HEK293 (cell line): Measurements from ENCODE around the gene PPARGC1A.

Source experiments
- CTCF ChIA-PET: fragments of 350-600 bp; formaldehyde crosslinking; extraction: SDS; loops from one replicate; lab custom pipeline; 2021; ENCODE audit warnings: antibody characterized with exemption; lab: Yijun Ruan, JAX
- POLR2A ChIA-PET: fragments of 300-600 bp; formaldehyde crosslinking; extraction: SDS; loops from one replicate; lab custom pipeline; 2020; ENCODE audit warnings: antibody characterized with exemption, inconsistent platforms; lab: Yijun Ruan, JAX
- H3K27ac ChIP-seq: fragments of 200-500 bp; sonication (Bioruptor generic); 2 replicates; pipeline ENCODE4 v1.5.1; 2014; ENCODE audit warnings: low read depth, low read length, control low read depth, inconsistent platforms; ENCODE audit errors: extremely low read depth
- H3K36me3 ChIP-seq, 2 experiments: fragments of 200-500 bp in 1 of 2; sonication (Bioruptor generic) in 1 of 2; 1 replicate in 1 of 2; 2 replicates in 1 of 2; pipeline ENCODE4 v1.5.1; 2014 to 2017; ENCODE audit warnings: inconsistent platforms in 2 of 2, low read length in 2 of 2; ENCODE audit not compliant: control insufficient read depth in 2 of 2, insufficient read depth in 1 of 2
- H3K4me1 ChIP-seq: fragments of 200-500 bp; sonication (Bioruptor generic); 2 replicates; pipeline ENCODE4 v1.5.1; 2014; ENCODE audit warnings: mild to moderate bottlenecking, low read length, inconsistent platforms; ENCODE audit not compliant: control insufficient read depth, insufficient read depth
- H3K4me3 ChIP-seq: 2 replicates; pipeline ENCODE4 v1.5.1; 2011; ENCODE audit warnings: low read depth, mild to moderate bottlenecking, control low read depth, low read length, moderate library complexity
- H3K9me3 ChIP-seq: fragments of 200-500 bp; sonication (Bioruptor generic); 2 replicates; pipeline ENCODE4 v1.5.1; 2014; ENCODE audit warnings: low read depth, low read length, inconsistent platforms; ENCODE audit not compliant: control insufficient read depth, insufficient read depth
- BCL11B ChIP-seq: fragments of 450-650 bp; formaldehyde crosslinking; IDR thresholded peaks from 2 replicates; pipeline ENCODE4 v1.5.1; 2016; ENCODE audit warnings: low read depth, missing biosample characterization, missing genetic modification characterization
- FEZF1 ChIP-seq: fragments of 450-650 bp; formaldehyde crosslinking; IDR thresholded peaks from 2 replicates; pipeline ENCODE4 v1.5.1; 2016; ENCODE audit warnings: missing biosample characterization, missing genetic modification characterization
- GLIS2 ChIP-seq: fragments of 450-650 bp; formaldehyde crosslinking; IDR thresholded peaks from 2 replicates; pipeline ENCODE4 v1.5.1; 2016; ENCODE audit warnings: missing biosample characterization, missing genetic modification characterization
- KLF7 ChIP-seq: fragments of 450-650 bp; formaldehyde crosslinking; IDR thresholded peaks from 2 replicates; pipeline ENCODE4 v1.5.1; 2016; ENCODE audit warnings: missing biosample characterization, missing genetic modification characterization, borderline replicate concordance
- OSR2 ChIP-seq: fragments of 450-650 bp; formaldehyde crosslinking; IDR thresholded peaks from 2 replicates; pipeline ENCODE4 v1.5.1; 2016; ENCODE audit warnings: missing biosample characterization, missing genetic modification characterization
- SP7 ChIP-seq: fragments of 450-650 bp; formaldehyde crosslinking; IDR thresholded peaks from 2 replicates; pipeline ENCODE4 v1.5.1; 2016; ENCODE audit warnings: missing biosample characterization, missing genetic modification characterization
- TCF7L2 ChIP-seq: IDR thresholded peaks from 2 replicates; pipeline ENCODE4 v1.6.1; 2011; ENCODE audit warnings: low read depth, mild to moderate bottlenecking, inconsistent platforms, low read length, moderate library complexity, borderline replicate concordance
- ZBTB49 ChIP-seq: fragments of 450-650 bp; formaldehyde crosslinking; IDR thresholded peaks from 2 replicates; pipeline ENCODE4 v1.5.1; 2016; ENCODE audit warnings: missing biosample characterization, missing genetic modification characterization, low read depth
- ZBTB6 ChIP-seq: fragments of 450-650 bp; formaldehyde crosslinking; IDR thresholded peaks from 2 replicates; pipeline ENCODE4 v1.5.1; 2017; ENCODE audit warnings: missing biosample characterization, missing genetic modification characterization
- ZFP3 ChIP-seq: fragments of 450-650 bp; formaldehyde crosslinking; IDR thresholded peaks from 2 replicates; pipeline ENCODE4 v1.5.1; 2016; ENCODE audit warnings: low read depth, missing biosample characterization, missing genetic modification characterization
- ZNF114 ChIP-seq: fragments of 450-650 bp; formaldehyde crosslinking; IDR thresholded peaks from 2 replicates; pipeline ENCODE4 v1.5.0; 2017; ENCODE audit warnings: missing biosample characterization, missing genetic modification characterization
- ZNF211 ChIP-seq: fragments of 450-650 bp; formaldehyde crosslinking; IDR thresholded peaks from 2 replicates; pipeline ENCODE4 v1.5.1; 2016; ENCODE audit warnings: low read depth, missing biosample characterization, missing genetic modification characterization
- ZNF221 ChIP-seq: fragments of 450-650 bp; formaldehyde crosslinking; IDR thresholded peaks from 2 replicates; pipeline ENCODE4 v1.5.1; 2017; ENCODE audit warnings: missing biosample characterization, missing genetic modification characterization, borderline replicate concordance
- ZNF366 ChIP-seq: fragments of 450-650 bp; formaldehyde crosslinking; conservative IDR thresholded peaks from 2 replicates; pipeline ENCODE4 v1.5.1; 2016; ENCODE audit warnings: missing biosample characterization, missing genetic modification characterization
- ZNF513 ChIP-seq: fragments of 450-650 bp; IDR thresholded peaks from 2 replicates; pipeline ENCODE4 v1.5.1; 2018; ENCODE audit warnings: missing biosample characterization, missing genetic modification characterization
- ZNF518A ChIP-seq: fragments of 450-650 bp; formaldehyde crosslinking; conservative IDR thresholded peaks from 2 replicates; pipeline ENCODE4 v1.5.1; 2016; ENCODE audit warnings: low read depth, missing biosample characterization, missing genetic modification characterization
- ZNF548 ChIP-seq: fragments of 450-650 bp; formaldehyde crosslinking; IDR thresholded peaks from 2 replicates; pipeline ENCODE4 v1.5.1; 2016; ENCODE audit warnings: missing biosample characterization, missing genetic modification characterization
- ZNF610 ChIP-seq: fragments of 450-650 bp; formaldehyde crosslinking; IDR thresholded peaks from 2 replicates; pipeline ENCODE4 v1.5.1; 2016; ENCODE audit warnings: missing biosample characterization, missing genetic modification characterization, borderline replicate concordance
- ZNF621 ChIP-seq: fragments of 450-650 bp; formaldehyde crosslinking; IDR thresholded peaks from 2 replicates; pipeline ENCODE4 v1.5.1; 2017; ENCODE audit warnings: missing biosample characterization, missing genetic modification characterization
- ZNF626 ChIP-seq: fragments of 450-650 bp; sonication (Bioruptor Pico); formaldehyde crosslinking; IDR thresholded peaks from 2 replicates; pipeline ENCODE4 v1.5.1; 2018; ENCODE audit warnings: missing biosample characterization, missing genetic modification characterization, inconsistent platforms
- ZNF660 ChIP-seq: fragments of 450-650 bp; IDR thresholded peaks from 2 replicates; pipeline ENCODE4 v1.5.1; 2018; ENCODE audit warnings: missing biosample characterization, mild to moderate bottlenecking, missing genetic modification characterization
- ZNF704 ChIP-seq: fragments of 450-650 bp; formaldehyde crosslinking; IDR thresholded peaks from 2 replicates; pipeline ENCODE4 v1.5.1; 2016; ENCODE audit warnings: missing biosample characterization, missing genetic modification characterization

The PPARGC1A gene

GRCh38 chr4:23920716-23921446 lies 31.0 kb upstream of the PPARGC1A start (continued):
- TF ChIP-seq KLF7 (tag by site-specific recombination), result no peak
- TF ChIP-seq SP7 (tag by site-specific recombination), result no peak

GRCh38 chr4:23920296-23920695 lies 30.4 kb upstream of the PPARGC1A start:
- ChIA-PET POLR2A (no interaction called here), CTCF (interaction anchor here (0.6 to 0.8 kb wide), 3 partner anchors 80 to 491 kb away, joined by 3 to 4 read pairs (median 3); no protein-coding TSS in a partner anchor)
- TF ChIP-seq ZFP3 (no peak), ZBTB6 (tag by site-specific recombination) (no peak), ZNF626 (no peak), TCF7L2 (no peak), ZNF704 (tag by site-specific recombination) (no peak), ZNF621 (no peak), ZNF548 (tag by site-specific recombination) (no peak), ZNF211 (tag by site-specific recombination) (no peak), ZNF513 (tag by site-specific recombination) (no peak), ZNF660 (no peak), FEZF1 (tag by site-specific recombination) (no peak), BCL11B (tag by site-specific recombination) (no peak), GLIS2 (no peak), ZNF221 (tag by site-specific recombination) (no peak), OSR2 (tag by site-specific recombination) (no peak), ZNF610 (tag by site-specific recombination) (no peak), ZNF518A (tag by site-specific recombination) (no peak), ZNF366 (no peak), ZNF114 (tag by site-specific recombination) (no peak), ZBTB49 (no peak)
- Histone ChIP-seq H3K36me3 (no peaks in the 10 kb centered on the region), H3K4me3 (no peak overlapping the region), H3K27ac (no peak overlapping the region), H3K4me1 (no peaks in the 10 kb centered on the region), H3K9me3 (no peaks in the 10 kb centered on the region)
